Activated naive CD8-positive, alpha-beta T cell treated with anti-CD3 and anti-CD28 coated beads, Interleukin-2, amount 10 ng/mL, durations not matched to agents 7 days and 5 days (primary cell): ENCODE measurements around the gene WWC1. TPM values are rescaled to one million over a fixed set of nuclear protein-coding genes. Genes with fewer than 3 reads are reported as not detected.

Experiments
- ATAC-seq: fragments of 150-1000 bp; cut with Tn5 transposase; one replicate; pipeline ENCODE4 v1.10.0; 2021; ENCODE audit warnings: low read depth, moderate library complexity
- POLR2A ChIA-PET: fragments of 350-600 bp; sonication (Branson Sonifier 250); formaldehyde crosslinking; loops from one replicate; lab custom pipeline; 2021; ENCODE audit warnings: antibody characterized with exemption; lab: Charles Lee
- DNase-seq: peaks from one replicate; pipeline ENCODE4 v3.0.0; 2021
- H3K27ac Mint-ChIP-seq: one replicate; pipeline ENCODE4 v1.8.0; 2022; ENCODE audit warnings: mild to moderate bottlenecking, mixed read lengths
- H3K27me3 Mint-ChIP-seq: one replicate; pipeline ENCODE4 v1.8.0; 2022; ENCODE audit warnings: mild to moderate bottlenecking, moderate library complexity, mixed read lengths
- H3K36me3 Mint-ChIP-seq: one replicate; pipeline ENCODE4 v1.8.0; 2021; ENCODE audit warnings: mild to moderate bottlenecking, mixed read lengths
- H3K4me1 Mint-ChIP-seq: one replicate; pipeline ENCODE4 v1.8.0; 2021; ENCODE audit warnings: mixed read lengths
- H3K4me3 Mint-ChIP-seq: one replicate; pipeline ENCODE4 v1.8.0; 2022; ENCODE audit warnings: mild to moderate bottlenecking, moderate library complexity, mixed read lengths
- H3K9me3 Mint-ChIP-seq: one replicate; pipeline ENCODE4 v1.8.0; 2021; ENCODE audit warnings: mixed read lengths
- total RNA-seq, 2 experiments: library from RNA; stranded (reverse); gene quantifications; one replicate each; pipeline ENCODE4 v1.2.3, GENCODE V29; 2021

The WWC1 gene
- total RNA-seq, 2 experiments from 2014 or later = 0.22 to 0.82 TPM

- Mint-ChIP-seq H3K9me3 (no peaks in the 10 kb centered on the region), H3K36me3 (no peaks in the 10 kb centered on the region), H3K4me1 (no peaks in the 10 kb centered on the region), H3K27me3 (peaks cover 22% of the 10 kb centered on the region), H3K27ac (no peak overlapping the region), H3K4me3 (no peak overlapping the region)
- no peak for DNase-seq
- ATAC-seq = no peak
- POLR2A ChIA-PET = no interaction called here
Observed at GRCh38 chr5:168340487-168340886, 49.0 kb downstream of the WWC1 start.

GRCh38 chr5:168341178-168341577 is 49.7 kb downstream of the WWC1 start:
- POLR2A ChIA-PET = no interaction called here
- Mint-ChIP-seq H3K27me3 (peaks cover 25% of the 10 kb centered on the region), H3K36me3 (no peaks in the 10 kb centered on the region), H3K27ac (no peak overlapping the region), H3K4me1 (no peaks in the 10 kb centered on the region), H3K4me3 (no peak overlapping the region), H3K9me3 (no peaks in the 10 kb centered on the region)
- ATAC-seq = no peak
- DNase-seq = no peak

- Mint-ChIP-seq H3K36me3 (no peaks in the 10 kb centered on the region), H3K27me3 (peaks cover 25% of the 10 kb centered on the region), H3K4me3 (no peak overlapping the region), H3K27ac (no peak overlapping the region), H3K9me3 (no peaks in the 10 kb centered on the region), H3K4me1 (no peaks in the 10 kb centered on the region)
- POLR2A ChIA-PET = no interaction called here
- ATAC-seq = no peak
- DNase-seq = no peak
Observed at GRCh38 chr5:168342151-168342825, 50.8 kb downstream of the WWC1 start.

GRCh38 chr5:168342985-168343384 is 51.5 kb downstream of the WWC1 start:
- Mint-ChIP-seq H3K27ac (no peak overlapping the region), H3K36me3 (no peaks in the 10 kb centered on the region), H3K4me3 (no peak overlapping the region), H3K27me3 (peaks cover 25% of the 10 kb centered on the region), H3K4me1 (no peaks in the 10 kb centered on the region), H3K9me3 (no peaks in the 10 kb centered on the region)
- POLR2A ChIA-PET = no interaction called here
- DNase-seq = no peak
- ATAC-seq = no peak

- H3K27ac Mint-ChIP-seq = no peak overlapping the region
- ATAC-seq = no peak
- H3K9me3 Mint-ChIP-seq = no peaks in the 10 kb centered on the region
- peaks cover 15% of the 10 kb centered on the region for H3K27me3 Mint-ChIP-seq
- H3K4me3 Mint-ChIP-seq = no peak overlapping the region
- H3K36me3 Mint-ChIP-seq = no peaks in the 10 kb centered on the region
- DNase-seq = no peak
- POLR2A ChIA-PET = no interaction called here
- H3K4me1 Mint-ChIP-seq = no peaks in the 10 kb centered on the region
Observed at GRCh38 chr5:168346417-168346816, 55.0 kb downstream of the WWC1 start.

- no peak overlapping the region for H3K4me3 Mint-ChIP-seq
Observed at GRCh38 chr5:168347368-168348083, 56.1 kb downstream of the WWC1 start.

GRCh38 chr5:168348084-168348414 is 56.6 kb downstream of the WWC1 start:
- H3K27me3 Mint-ChIP-seq = peaks cover 12% of the 10 kb centered on the region

More at GRCh38 chr5:168347368-168348083, 56.1 kb downstream of the WWC1 start:
- Mint-ChIP-seq H3K9me3 (no peaks in the 10 kb centered on the region), H3K4me1 (no peaks in the 10 kb centered on the region), H3K36me3 (no peaks in the 10 kb centered on the region), H3K27me3 (peaks cover 12% of the 10 kb centered on the region), H3K27ac (no peak overlapping the region)
- POLR2A ChIA-PET = no interaction called here
- no peak for DNase-seq
- no peak for ATAC-seq

GRCh38 chr5:168350315-168350714 is 58.9 kb downstream of the WWC1 start:
- Mint-ChIP-seq H3K4me3 (no peak overlapping the region), H3K27me3 (peaks cover 9% of the 10 kb centered on the region), H3K27ac (no peak overlapping the region), H3K9me3 (no peaks in the 10 kb centered on the region), H3K36me3 (no peaks in the 10 kb centered on the region), H3K4me1 (no peaks in the 10 kb centered on the region)
- ATAC-seq = no peak
- POLR2A ChIA-PET = no interaction called here
- DNase-seq = no peak

More at GRCh38 chr5:168348084-168348414, 56.6 kb downstream of the WWC1 start:
- POLR2A ChIA-PET = no interaction called here
- no peaks in the 10 kb centered on the region for H3K9me3 Mint-ChIP-seq
- DNase-seq = no peak
- no peak for ATAC-seq
- no peaks in the 10 kb centered on the region for H3K36me3 Mint-ChIP-seq
- H3K4me1 Mint-ChIP-seq = no peaks in the 10 kb centered on the region
- H3K4me3 Mint-ChIP-seq = no peak overlapping the region
- no peak overlapping the region for H3K27ac Mint-ChIP-seq

- H3K9me3 Mint-ChIP-seq = no peaks in the 10 kb centered on the region
- DNase-seq (no peak), ATAC-seq (no peak)
- POLR2A ChIA-PET = no interaction called here
- no peak overlapping the region for H3K4me3 Mint-ChIP-seq
- no peaks in the 10 kb centered on the region for H3K4me1 Mint-ChIP-seq
- H3K27me3 Mint-ChIP-seq = peaks cover 4% of the 10 kb centered on the region
- H3K27ac Mint-ChIP-seq = no peak overlapping the region
- H3K36me3 Mint-ChIP-seq = no peaks in the 10 kb centered on the region
Observed at GRCh38 chr5:168353216-168353957, 61.9 kb downstream of the WWC1 start.

GRCh38 chr5:168354397-168354796 is 63.0 kb downstream of the WWC1 start:
- Mint-ChIP-seq H3K4me3 (no peak overlapping the region), H3K9me3 (no peaks in the 10 kb centered on the region), H3K27me3 (no peaks in the 10 kb centered on the region), H3K36me3 (no peaks in the 10 kb centered on the region), H3K4me1 (no peaks in the 10 kb centered on the region), H3K27ac (no peak overlapping the region)
- ATAC-seq (no peak), DNase-seq (no peak)
- POLR2A ChIA-PET = no interaction called here

- Mint-ChIP-seq H3K9me3 (no peaks in the 10 kb centered on the region), H3K4me1 (no peaks in the 10 kb centered on the region), H3K4me3 (no peak overlapping the region), H3K36me3 (no peaks in the 10 kb centered on the region), H3K27me3 (no peaks in the 10 kb centered on the region), H3K27ac (no peak overlapping the region)
- ATAC-seq (no peak), DNase-seq (no peak)
- POLR2A ChIA-PET = no interaction called here
Observed at GRCh38 chr5:168356171-168356570, 64.7 kb downstream of the WWC1 start.

GRCh38 chr5:168356592-168356991 is 65.1 kb downstream of the WWC1 start:
- Mint-ChIP-seq H3K27ac (no peak overlapping the region), H3K4me3 (no peak overlapping the region), H3K36me3 (no peaks in the 10 kb centered on the region), H3K4me1 (no peaks in the 10 kb centered on the region), H3K27me3 (no peaks in the 10 kb centered on the region), H3K9me3 (no peaks in the 10 kb centered on the region)
- POLR2A ChIA-PET = no interaction called here
- ATAC-seq (no peak), DNase-seq (no peak)

GRCh38 chr5:168357876-168358275 is 66.4 kb downstream of the WWC1 start:
- H3K27me3 Mint-ChIP-seq = no peaks in the 10 kb centered on the region
- no peak overlapping the region for H3K27ac Mint-ChIP-seq
- ATAC-seq (no peak), DNase-seq (no peak)
- H3K36me3 Mint-ChIP-seq = no peaks in the 10 kb centered on the region
- no peaks in the 10 kb centered on the region for H3K9me3 Mint-ChIP-seq
- POLR2A ChIA-PET = no interaction called here
- H3K4me1 Mint-ChIP-seq = no peaks in the 10 kb centered on the region
- no peak overlapping the region for H3K4me3 Mint-ChIP-seq
